Muscle of back (tissue), 11 donors: ENCODE results near the gene RBSN. TPM values are rescaled to one million over a fixed set of nuclear protein-coding genes. Genes with fewer than 3 reads are reported as not detected.

ENCODE experiments used
- DNase-seq, 3 donors: peaks; one replicate each; pipeline versions ENCODE4 v3.0.0 to v3.0.0-alpha.2; 2013
- polyA plus RNA-seq, 10 donors: library from polyadenylated mRNA; unstranded; fragments of 120-200 nt; gene quantifications; one replicate each; pipeline ENCODE4 v1.2.1, GENCODE V29; 2013; ENCODE audit not compliant: insufficient read length in 10 of 10

Gene RBSN
- polyA plus RNA-seq, 10 donors, result 17.4 to 25.3 (median 23.4) TPM

- no peak for DNase-seq
These were observed 35.2 kb downstream of the RBSN start for GRCh38 chr3:15063656-15064286.

DNA sequence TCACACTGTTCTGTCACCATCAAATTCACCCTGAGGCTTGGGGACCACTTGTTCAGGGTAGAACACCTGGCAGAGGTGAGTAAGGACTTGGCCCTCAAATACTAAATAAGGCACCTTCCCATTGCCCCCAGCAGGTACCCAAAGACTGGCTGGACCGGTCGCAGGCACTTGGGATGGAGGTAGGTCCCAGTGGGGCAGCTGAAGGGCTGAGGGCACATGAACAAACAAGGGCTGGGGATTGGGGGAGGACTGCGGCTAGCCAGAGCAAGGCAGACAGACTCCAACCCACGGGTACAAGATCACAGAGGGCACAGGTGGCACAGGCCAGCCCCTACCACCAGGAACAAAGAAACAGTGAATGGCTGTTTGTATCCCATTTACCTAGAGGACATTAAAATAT lies 35.7 kb downstream of the RBSN start:
- DNase-seq, result no peak

DNA sequence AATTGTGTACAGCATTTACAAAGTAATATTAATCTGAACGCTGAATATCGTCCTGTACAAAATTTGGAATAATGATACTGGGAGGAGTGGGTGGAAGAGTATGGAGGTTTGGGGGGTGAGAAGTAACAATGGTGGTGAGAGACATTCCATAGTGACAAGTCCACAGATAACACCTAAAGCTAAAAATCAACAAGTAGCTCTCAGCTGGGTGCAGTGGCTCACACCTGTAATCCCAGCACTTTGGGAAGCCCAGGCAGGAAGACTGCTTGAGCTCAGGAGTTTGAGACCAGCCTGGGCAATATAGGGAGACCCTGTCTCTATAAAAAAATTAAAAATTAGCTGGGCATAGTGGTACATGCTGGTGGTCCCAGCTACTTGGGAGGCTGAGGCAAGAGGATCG lies 38.9 kb downstream of the RBSN start:
- DNase-seq, result no peak

- DNase-seq, result no peak
These were observed 42.1 kb downstream of the RBSN start for GRCh38 chr3:15056676-15057404.

DNA sequence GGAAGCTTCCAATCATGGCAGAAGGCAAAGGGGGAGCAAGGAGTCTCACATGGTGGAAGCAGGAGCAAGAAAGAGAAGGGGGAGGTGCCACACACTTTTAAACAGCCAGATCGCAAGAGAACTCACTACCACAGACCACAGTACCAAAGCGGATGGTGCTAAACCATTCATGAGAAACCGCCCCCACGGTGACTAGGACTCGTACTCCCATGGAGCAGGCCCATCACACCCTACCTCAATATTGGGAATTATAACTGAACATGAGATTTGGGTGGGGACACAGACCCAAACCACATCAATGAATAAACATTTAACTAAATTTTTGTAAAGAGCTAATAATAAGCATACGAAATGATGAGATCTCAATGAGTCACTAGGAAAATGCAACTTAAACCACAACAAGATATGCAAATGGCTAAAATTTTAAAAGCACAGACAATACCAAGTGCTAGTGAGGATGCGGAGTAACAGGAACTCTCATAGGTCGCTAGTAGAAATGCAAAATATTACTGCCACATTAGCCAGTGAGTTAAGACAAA lies 43.9 kb downstream of the RBSN start:
- DNase-seq, result no peak

GRCh38 chr3:15053541-15053940 lies 45.4 kb downstream of the RBSN start:
- no peak for DNase-seq

DNA sequence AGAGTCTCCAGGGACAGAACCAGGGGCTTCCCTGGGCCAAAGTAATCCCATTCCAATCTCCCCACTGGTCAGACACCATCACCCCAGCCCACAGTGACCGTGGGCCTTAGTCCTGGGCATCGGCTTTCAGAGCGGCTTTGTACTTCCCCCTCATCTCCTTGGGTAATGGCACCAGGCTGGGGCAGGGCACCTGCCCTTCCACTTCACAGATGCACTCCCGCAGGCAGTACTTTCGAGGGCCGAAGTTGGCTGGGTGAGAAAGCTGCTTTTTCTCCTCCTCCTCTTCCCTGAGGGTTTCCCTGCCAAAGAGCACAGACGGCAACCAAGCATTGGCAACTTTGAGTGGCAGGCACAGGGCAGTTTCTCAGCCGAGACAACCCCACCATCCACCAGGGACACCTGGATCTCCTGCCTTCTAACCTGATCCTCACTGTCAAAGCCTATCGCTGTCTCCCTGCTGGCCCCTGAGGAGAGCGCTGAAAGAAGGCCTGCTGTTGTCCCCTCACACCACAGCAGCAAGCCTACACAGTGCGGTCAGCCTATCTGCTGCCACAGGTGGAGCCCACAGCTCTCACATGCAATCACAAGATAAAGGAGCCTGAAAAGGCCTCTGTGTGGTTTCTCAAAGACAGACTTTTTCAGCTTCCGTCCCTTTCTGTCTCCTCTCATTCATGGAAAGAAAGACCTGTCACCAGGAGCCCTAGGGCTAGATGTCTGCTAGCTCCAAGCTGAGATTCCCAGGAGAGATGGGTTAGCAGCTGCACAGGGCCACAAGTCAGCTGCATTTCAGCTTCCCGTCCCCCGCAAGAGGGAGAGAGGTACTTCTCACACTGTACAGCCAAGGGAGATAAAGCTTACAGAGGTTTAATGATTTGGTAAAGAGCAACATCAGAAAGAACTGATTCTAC lies 46.4 kb downstream of the RBSN start:
- no peak for DNase-seq

DNA sequence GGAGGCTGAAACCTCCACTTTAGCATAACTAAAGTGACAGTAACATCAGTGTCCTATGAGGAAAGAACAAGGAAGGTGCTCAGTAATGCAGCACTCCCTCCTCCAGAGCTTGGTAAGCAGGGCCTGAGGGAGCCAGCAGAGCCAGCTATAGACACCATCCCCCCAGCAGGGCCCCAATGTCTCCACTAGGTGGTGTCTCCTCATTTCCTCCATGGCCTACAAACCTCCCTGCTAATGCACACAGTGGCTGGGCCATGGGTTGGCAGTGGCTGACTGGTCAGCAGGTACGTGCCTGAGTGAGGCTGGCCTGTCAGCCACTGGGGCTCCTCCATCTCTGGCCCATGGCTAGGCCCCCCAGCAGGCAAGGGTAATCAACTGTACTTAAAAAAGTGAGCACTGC lies 47.4 kb downstream of the RBSN start:
- DNase-seq, result no peak

DNA sequence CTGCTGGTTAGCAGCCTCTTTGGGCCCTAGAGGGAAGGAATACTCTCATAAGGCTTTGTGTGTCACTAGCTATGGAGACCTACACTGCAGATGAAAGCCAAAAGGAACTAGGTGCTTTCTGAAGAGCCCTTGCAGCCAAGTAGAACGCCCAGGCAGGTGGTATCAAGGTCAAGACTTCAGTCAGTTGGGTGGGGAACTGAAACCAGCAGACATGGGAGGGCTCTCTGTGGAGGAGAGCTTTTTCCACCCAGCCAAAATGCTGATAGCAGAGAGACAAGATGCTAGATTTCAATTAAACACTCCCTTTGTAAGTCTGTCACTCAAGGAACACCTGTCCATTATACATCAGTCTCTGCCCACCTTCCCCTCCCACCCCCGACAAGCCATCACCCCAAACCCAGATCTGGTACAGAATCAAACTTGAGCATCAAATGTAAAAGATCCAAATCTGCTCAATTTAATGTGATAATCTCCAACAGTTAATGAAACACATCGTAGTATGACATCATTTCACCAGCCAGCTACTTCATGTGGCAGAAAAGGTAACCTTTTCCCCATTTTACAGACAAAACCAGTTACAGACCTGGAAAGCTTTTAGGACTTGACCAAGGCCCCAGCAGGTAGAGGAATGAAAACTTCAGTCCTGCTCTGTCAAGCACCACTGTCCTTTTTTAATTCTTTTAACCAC lies 48.4 kb downstream of the RBSN start:
- DNase-seq, result no peak

DNA sequence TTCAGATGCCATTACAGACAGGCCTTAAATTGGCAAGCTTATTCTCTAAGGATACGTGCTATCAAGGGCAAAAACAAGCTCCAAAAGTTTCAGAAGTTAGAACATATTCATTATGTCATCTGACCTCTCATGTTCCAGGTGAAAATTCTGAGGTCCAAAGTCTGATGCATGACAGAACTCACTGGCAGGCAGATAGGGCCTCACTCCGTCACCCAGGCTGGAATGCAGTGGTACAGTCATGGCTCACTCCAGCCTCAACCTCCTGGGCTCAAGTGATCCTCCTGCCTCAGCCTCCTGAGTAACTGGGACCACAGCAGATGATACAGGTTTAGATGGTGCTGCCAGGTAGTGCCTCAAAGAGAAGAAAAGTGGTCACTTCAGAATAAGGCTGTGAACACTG lies 49.4 kb downstream of the RBSN start:
- DNase-seq, result no peak

DNA sequence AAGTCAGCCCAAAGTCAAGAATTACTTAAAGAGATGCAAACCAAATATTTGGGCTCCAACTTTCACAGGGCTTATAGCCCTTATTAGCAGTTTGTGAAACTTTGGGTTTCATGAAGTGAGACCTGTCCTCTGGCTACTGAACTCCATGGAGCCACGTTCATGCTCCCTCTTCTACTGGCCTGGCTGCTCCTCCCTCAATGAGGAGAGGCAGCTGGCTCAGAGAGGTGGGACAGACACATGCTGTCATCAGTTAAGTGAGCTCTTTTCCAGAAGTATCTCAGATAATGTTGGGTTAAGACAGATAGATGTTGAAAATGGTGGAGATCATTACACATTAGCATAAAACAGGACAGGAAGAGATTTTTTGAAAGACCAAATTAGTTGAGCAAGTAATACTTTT lies 53.3 kb downstream of the RBSN start:
- no peak for DNase-seq

GRCh38 chr3:15044326-15044725 lies 54.6 kb downstream of the RBSN start:
- no peak for DNase-seq

- no peak for DNase-seq
These were observed 55.4 kb downstream of the RBSN start for GRCh38 chr3:15043408-15044171.

DNA sequence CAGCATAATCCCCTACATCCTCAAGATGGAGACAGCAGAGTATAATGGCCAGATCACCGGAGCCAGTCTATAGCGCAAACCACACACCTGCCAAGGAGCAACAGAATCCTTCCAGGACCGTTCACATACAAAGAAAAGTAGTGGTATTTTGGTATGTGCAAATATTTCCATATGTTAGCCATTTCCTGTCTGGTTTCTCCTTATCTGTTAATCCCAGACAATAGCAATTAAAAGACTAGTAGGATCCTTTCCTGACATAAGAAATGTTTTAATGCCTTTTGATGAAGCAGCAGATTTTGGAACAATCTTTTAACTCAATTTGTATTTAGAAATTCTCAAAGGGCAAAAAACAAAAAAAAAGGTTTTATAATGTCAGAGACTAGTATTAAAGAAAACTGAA lies 56.0 kb downstream of the RBSN start:
- peak in 2 of 3 donors; percentile 5 to 20 for DNase-seq

DNA sequence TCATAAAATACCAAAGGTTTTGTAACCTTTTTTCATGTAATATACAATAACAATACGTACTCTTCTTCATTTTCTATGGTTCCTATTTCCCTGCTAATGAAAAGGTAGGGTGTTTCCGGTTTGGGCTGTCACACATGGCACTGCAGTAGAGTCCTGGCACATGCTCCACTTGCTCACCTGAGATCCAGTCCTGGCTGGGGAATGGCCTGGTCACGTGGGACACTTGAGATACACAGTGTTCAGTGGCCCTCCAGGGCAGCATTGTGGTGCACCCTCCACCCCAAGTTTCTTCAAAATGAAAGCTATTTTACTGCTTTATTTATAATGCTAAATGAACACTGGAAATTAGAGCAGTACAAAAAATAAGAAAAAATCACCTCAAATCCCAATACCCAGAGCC lies 57.0 kb downstream of the RBSN start:
- no peak for DNase-seq

GRCh38 chr3:15040844-15041243 lies 58.1 kb downstream of the RBSN start:
- DNase-seq, result no peak

- DNase-seq, result no peak
These were observed 60.6 kb downstream of the RBSN start for GRCh38 chr3:15038306-15038705.

DNA sequence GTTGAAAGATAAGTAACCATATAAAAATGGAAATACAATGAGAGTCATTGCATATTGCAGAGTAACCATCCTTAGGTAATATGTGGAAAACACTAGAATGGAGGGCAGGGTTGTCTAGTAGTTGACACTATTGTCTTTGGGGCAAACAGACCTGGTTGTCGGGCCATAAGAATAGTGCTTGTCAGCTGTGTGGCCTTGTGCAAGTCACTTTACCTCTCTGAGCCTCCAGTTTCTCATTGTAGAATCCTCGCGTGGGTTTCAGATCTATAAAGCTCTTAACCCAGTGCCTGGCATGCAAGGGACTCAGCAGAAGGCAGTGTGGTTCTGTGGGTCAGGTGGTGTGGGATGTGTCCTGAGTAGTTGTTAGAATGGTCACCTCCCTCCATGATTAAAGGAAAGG lies 65.8 kb downstream of the RBSN start:
- no peak for DNase-seq

DNA sequence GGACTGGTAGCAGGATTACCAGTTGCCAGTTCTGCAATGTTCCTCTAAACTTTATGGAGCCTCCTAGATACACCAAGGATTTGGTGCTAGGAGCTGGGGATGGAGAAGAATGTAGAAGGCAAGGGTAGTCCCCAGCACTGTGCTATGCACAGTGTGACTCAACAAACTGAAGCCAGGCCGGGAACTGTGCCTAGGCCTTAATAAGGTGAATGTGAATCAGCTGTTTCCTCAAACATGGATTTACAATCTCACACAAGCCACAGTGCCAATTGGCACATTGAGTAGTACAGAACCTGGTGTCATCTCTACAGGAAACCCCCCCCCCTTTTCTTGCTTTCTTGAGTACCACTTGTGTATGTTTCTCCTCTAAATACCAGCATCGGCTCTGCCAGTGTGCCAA lies 66.3 kb downstream of the RBSN start:
- DNase-seq, result no peak

DNA sequence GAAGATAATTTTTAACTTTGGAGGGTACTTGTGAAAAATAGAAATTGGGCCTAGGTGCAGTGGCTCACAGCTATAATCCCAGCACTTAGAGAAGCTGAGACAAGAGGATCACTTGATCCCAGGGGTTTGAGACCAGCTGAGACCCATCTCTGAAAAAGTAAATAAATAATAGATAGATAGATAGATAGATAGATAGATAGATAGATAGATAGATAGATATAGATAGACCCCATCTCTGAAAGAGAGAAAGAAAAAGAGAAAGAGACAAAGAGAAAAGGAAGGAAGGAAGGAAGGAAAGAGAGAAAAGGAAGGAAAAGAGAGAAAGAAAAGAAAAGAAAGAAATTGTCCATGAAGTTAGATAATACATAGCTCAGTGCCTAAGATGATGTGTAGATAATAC lies 69.3 kb downstream of the RBSN start:
- no peak for DNase-seq

GRCh38 chr3:15023719-15024118 lies 75.2 kb downstream of the RBSN start:
- no peak for DNase-seq
